CD4-positive, alpha-beta T cell treated with Interleukin-4 for 4 hours (primary cell): Measurements from ENCODE around the gene PAK6.
A peak's percentile ranks its signal among the peaks of the same experiment; 100 is the strongest.

Experiments
- DNase-seq: peaks from one replicate; pipeline ENCODE4 v3.0.0-alpha.2; 2020

PAK6 gene

GRCh38 chr15:40238532-40239403 lies at the start of gene PAK6:
PAK6 (plus strand) TSS chr15:40239063; CDS start chr15:40264786, 25,723 bp downstream.
- no peak for DNase-seq

- no peak for DNase-seq
Measured at GRCh38 chr15:40190591-40190990, 48.3 kb upstream of the PAK6 start.

DNA sequence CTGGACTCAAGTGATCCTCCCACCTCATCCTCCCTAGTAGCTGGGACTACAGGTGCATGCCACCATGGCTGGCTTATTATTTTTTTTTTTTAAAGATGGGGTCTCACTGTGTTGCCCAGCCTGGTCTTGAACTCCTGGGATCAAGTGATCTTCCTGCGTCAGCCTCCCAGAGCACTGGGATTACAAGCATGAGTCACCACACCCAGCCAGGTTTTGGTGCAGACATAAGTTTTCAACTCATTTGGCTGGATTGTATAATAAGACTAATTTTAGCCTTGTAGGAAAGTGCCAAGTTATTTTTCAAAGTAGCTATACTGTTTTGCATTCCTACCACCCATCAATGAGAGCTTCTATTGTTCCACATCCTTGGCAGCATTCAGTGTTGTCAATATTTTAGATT lies 45.9 kb upstream of the PAK6 start:
- no peak for DNase-seq

GRCh38 chr15:40197434-40197833 lies 41.4 kb upstream of the PAK6 start:
- peak; percentile 29 for DNase-seq

GRCh38 chr15:40198355-40199085 lies 40.3 kb upstream of the PAK6 start:
- DNase-seq, result no peak

DNA sequence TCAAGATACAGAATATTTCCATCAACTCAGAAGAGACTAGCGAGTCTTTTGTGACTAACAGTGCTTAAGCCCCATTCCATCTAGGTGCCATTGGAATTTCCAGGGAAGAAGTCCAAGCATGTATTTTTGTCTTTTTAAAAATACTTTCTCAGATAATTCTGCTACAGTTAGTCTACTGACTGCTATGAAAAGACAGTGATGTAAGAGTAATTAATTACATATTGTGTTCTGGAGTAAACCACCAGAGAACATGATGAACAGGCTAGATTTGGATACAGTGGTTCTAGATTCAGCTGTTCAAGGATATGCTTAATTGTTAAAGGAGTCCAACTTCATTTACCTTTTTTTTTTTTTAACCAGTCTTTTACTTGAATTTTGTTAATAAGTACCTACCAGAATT lies 34.8 kb upstream of the PAK6 start:
- DNase-seq, result no peak

DNA sequence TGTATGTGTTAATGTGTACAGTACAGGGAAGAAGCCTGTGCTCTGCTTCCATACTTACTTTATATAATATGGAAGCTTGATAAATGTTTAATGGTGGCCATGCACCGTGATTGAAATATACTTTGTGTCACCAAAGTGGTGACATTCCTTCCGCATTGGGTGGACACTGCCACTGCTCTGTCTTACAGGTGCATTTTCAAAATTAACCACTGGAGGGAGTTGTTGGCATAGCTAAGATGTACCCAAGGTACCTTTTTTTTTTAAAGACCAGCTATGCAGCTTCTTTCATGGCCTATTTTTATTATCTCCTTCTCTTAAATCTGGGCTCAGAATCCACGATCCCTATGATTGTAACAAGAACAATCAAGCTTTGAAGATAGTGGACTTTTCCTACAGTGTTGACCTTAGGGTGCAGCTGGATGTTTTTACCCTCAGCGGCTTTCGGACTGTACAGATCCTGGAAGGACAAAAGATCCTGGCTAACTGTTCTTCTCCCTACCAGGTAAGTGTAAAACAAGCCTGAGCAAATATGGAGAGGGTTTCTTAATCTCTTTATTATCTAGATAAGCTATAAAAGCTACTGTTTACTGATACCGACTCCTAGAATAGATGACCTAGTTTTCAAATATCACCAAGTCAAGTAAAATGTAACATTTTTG lies 21.6 kb upstream of the PAK6 start:
- DNase-seq, result peak; percentile 82

GRCh38 chr15:40219801-40220200 lies 19.1 kb upstream of the PAK6 start:
- no peak for DNase-seq

- DNase-seq, result no peak
Measured at GRCh38 chr15:40222131-40222530, 16.7 kb upstream of the PAK6 start.

GRCh38 chr15:40226736-40227135 lies 12.1 kb upstream of the PAK6 start:
- DNase-seq, result no peak

DNA sequence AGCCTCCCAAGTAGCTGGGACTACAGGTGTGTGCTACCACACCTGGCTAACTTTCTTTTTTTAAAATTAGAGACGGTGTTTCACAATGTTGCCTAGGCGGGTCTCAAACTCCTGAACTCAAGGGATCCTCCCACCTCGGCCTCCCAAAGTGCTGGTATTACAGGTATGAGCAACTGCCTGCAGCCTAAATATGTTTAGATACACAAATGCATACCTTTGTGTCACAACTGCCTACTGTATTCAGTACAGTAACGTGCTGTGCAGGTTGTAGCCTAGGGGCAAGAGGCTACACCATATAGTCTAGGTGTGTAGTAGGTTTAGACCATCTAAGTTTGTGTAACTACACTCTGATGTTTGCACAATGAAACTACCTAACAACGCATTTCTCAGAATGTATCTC lies 9.5 kb upstream of the PAK6 start:
- no peak for DNase-seq

GRCh38 chr15:40229956-40230355 lies 8.9 kb upstream of the PAK6 start:
- DNase-seq, result no peak

GRCh38 chr15:40232625-40233070 lies 6.2 kb upstream of the PAK6 start:
- no peak for DNase-seq

- no peak for DNase-seq
Measured at GRCh38 chr15:40233727-40234577, 4.9 kb upstream of the PAK6 start.

GRCh38 chr15:40234783-40235182 lies 4.1 kb upstream of the PAK6 start:
- DNase-seq, result no peak

- DNase-seq, result no peak
Measured at GRCh38 chr15:40235201-40235885, 3.5 kb upstream of the PAK6 start.

GRCh38 chr15:40239404-40239692 lies 485 bp downstream of the PAK6 start:
- no peak for DNase-seq

GRCh38 chr15:40239693-40240618 lies 1.1 kb downstream of the PAK6 start:
- DNase-seq, result no peak

DNA sequence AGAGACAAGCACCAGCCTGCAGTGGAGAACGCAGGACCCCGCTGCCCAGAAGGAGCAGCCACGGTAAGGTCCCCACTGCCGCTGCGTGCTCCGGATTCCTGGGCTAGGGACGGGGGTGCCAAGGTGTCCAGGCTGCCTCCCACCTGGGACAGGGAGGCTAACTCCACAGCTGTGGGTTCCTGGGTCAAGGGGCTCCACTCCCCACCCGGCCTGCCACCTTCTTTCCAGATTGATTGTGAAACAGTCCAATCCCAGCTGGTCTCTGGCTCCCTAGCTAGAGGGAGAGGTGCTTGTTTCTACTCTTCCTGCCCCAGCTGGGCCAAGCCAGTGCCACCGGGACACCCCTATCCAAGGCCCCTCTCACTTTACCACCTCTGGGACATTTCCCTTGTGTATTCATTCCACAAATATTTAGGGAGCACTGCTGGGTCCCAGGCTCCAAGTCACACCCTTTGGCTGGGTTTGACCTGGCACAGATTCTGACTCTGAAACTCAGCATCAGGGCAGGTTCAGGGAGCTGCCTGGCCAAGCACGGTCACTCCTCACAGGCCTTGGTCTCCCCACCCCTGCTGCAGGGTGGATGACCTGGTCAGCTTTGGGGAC lies 1.9 kb downstream of the PAK6 start:
- DNase-seq, result no peak
